GM11168 (cell line): ENCODE results near the gene FBXO38.
"Not testable (repeated sequence)": the region's sequence is repeated elsewhere in the genome, so short reads cannot be mapped to it uniquely, and the experiment has no call there.

Experiments
- in situ Hi-C: fragments of 300-500 bp; cut with MboI; formaldehyde crosslinking; loops from one replicate; pipeline ENCODE4 v1.12.0; 2022; ENCODE audit warnings: low sequenced_read_pairs; ENCODE audit not compliant: unreplicated experiment

Gene FBXO38

GRCh38 chr5:148466236-148466580, 82.5 kb downstream of the FBXO38 start:
- in situ Hi-C loops, result no loop called here

- in situ Hi-C loops, result no loop called here
Observed at GRCh38 chr5:148467958-148468357, 84.2 kb downstream of the FBXO38 start.

DNA sequence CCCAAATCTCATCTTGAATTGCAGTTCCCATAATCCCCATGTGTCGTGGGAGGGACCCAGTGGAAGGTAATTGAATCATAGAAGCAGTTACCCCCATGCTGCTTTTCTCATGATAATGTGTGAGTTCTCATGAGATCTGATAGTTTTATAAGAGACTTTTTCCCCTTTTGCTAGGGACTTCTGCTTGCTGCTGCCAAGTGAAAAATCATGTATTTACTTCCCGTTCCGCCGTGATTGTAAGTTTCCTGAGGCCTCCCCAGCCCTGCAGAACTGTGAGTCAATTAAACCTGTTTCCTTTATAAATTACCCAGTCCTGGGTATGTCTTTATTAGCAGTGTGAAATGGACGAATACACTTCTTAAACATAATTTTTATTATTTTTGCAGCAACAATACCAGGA, 85.0 kb downstream of the FBXO38 start:
- in situ Hi-C loops, result not testable (repeated sequence)

GRCh38 chr5:148469501-148469935, 85.8 kb downstream of the FBXO38 start:
- in situ Hi-C loops, result no loop called here

DNA sequence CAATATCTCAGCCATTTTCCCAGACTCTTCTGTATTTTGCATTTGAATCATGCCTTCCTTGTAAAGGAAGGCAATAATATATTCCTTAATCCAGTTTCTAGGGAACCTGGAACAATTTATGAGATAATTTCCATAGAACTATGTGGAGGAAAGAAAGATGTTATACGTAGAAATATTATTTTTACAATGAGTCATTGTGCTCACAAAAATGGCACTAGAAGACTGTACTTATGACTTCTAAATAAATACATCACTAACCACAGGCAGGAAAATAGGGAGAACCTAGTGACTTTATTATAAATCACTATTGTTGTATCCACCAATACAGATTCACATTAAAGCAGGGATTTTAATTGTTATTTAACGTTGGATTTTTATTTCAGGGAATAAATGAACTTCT, 87.6 kb downstream of the FBXO38 start:
- in situ Hi-C loops, result no loop called here

DNA sequence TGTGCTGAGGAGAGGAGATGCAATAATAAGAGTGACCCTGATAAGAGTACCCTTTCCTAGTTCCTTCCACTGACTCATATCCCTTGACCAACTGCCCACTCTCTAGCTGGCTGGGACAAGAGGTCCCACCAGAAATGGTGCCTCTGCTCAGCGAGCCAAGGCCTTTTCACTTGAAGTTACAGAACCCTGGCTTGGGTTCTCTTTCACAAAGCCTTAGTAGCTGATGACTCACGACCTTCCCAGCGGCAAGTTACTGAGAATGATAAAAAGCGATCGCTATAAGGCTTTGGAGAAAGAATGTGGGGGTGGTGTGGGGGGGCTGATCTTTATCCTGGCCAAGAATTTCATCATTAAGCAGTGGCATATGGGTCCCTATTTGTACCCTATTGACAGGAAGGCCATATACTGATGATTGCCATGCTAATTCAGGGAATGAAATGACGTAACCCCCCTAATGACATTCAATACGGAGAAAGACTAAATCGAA, 90.3 kb downstream of the FBXO38 start:
- in situ Hi-C loops, result no loop called here

DNA sequence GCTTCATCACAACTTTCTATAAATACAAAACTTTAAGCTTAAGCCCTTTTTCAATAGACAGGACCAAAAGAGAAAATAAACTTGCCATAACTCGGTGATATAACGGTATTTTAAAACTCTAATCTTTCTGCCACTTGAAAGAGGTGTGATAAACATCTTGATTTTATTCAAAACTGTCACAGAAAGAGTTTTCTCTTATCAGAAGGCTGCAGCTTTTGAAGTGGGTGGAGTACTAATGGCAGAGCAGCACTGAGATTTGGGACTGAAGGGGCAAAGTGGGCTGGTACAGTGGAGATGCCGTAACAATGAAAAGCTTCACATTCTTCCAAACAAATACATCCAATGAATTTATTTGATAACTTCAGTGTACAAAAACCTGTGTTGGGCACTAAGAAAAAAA, 92.5 kb downstream of the FBXO38 start:
- in situ Hi-C loops, result no loop called here

- in situ Hi-C loops, result no loop called here
Observed at GRCh38 chr5:148477429-148477828, 93.7 kb downstream of the FBXO38 start.

DNA sequence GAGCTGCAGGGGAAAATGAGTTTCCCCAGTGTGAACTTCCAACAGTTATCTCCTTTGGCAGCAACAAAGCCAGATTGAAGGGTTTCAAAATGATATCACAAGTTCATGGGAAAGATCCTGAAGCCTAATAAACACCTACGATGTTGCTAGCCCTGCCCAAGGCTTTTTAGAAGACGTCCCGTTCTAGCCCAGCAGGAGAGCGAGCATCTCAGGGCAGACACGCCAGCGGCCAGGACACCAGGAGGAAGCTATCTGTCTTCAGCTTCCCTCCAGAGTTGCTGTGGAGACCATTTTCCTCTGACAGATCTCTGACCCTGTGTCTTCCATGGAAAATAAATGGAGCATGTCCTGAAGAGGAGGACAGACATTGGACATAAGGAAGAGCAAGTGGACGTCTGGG, 98.4 kb downstream of the FBXO38 start:
- in situ Hi-C loops, result no loop called here

DNA sequence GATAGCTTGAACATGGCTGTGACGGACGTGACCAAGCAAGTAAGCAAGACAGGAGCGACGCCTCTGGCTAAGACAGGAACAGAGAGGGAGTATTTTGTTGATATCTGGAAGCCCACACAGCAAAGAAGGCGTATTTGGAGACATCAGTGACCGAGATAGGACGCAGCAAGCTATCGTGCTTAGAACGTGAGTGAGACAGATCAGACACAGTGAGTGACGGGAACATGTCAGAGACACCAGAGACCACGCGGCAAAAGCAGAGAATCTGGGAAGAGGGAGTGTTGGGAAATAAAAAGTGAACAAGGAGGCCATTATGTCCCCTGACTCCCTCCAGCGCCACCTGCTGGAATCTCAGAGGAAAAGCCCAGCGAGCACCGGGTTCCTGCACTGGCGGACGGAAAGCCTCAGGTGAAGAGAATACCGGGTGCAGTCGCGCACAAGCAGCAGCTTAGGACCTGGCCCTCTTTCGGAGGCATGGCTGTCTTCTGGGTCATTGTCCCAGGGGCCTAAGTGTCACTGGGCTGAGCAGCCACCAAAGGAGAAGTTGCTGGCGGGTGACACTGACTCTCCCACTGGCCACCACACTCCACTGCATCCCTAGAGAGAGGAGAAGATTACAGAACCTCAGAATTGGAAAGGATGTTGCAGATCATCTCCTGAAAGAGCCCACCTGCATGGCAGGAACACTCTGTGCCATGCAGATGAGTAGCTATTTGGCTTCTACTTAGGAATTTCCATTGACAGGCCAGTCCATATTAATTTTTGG, 99.1 kb downstream of the FBXO38 start:
- in situ Hi-C loops, result no loop called here

- in situ Hi-C loops, result no loop called here
Observed at GRCh38 chr5:148483750-148484149, 100.0 kb downstream of the FBXO38 start.

DNA sequence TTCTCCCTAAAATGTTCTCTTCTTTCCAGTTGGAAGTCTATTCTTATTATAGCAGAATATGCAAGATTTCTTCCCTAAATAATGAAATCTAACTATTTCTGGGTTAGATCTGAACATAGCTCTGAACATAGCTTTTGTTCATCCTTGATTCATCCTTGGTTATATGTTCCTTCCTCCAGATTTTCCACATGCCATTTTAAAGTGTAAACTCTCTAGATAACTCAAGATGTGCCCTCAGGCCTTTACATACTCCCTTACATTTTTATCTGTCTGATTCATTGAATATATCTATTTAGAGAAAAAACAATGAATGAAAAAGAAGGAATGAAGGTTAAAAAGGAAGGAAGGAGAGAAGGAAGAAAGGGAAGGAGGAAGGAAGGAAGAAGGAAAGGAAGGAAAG, 100.9 kb downstream of the FBXO38 start:
- in situ Hi-C loops, result no loop called here

DNA sequence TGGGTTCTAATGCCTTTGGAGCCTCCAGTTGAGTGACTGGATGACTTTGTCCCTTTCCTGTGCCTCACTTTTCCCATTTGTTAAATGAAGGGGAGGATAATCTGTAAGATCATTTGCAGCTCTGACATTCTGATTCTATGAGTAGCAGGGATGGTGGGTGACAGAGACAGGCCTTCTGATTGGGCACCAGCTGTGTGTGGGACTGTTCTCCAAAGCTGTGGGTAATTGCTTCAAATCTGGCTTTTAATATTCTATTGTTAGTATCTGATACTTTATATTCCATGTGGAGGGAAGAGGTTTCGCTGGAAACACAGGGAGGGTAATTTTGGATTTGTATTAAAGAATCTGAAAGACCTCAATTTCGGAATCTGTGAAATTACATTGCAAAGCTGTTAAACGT, 102.7 kb downstream of the FBXO38 start:
- in situ Hi-C loops, result no loop called here

- in situ Hi-C loops, result no loop called here
Observed at GRCh38 chr5:148488757-148489156, 105.0 kb downstream of the FBXO38 start.

DNA sequence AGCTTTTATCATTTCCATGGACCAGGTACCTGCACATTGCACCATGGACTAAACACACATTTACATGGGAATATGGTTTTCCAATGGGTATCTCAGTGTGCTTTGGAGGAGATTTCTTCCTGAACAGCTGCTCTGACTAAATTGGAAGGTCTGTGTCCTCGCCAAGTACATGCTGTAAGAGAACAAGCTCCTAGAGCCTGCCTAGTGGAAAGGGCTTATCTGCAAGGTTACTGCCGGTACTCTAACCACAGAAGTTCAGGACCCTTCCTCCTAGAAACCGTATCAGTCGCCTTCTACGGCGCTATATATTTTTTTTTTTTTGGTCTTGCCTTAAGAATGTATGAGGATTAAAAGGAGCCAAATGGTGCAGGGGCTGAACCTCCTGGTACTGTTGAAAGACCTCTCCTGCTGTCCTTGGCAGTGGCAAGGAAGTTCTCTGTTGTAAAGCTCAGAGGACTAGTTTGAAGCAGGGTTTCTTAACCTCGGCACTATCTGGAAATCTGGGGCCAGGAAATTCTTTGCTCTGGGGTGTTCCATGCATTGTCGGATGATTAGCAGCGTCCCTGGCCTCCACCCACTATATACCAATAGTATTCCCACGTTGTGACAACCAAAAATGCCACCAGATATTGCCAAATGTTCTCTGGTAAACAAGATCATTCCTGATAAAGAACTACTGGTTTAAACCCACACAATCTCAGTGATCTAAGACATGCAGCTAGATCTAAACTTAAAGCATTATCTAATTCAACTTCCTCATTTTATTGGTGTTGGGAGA, 107.4 kb downstream of the FBXO38 start:
- in situ Hi-C loops, result no loop called here

DNA sequence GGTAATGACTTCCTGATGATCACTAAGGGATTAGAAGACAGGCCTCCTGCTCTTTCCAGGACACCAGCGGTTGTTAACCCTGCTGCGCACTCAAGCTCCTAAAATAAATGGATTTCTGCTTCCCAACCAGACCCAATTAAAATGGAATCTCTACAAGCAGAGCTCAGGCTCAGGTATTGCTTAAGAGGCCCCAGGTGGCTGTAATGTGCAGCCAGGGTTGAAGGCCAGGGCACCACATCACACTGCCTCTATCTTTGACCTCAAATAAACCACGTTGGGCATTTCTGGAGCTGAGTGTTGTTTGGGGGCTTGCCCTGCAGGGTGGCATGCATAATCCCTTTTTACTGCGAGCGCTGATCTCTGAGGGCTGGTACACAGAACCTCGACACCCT, 108.0 kb downstream of the FBXO38 start:
- in situ Hi-C loops, result no loop called here

DNA sequence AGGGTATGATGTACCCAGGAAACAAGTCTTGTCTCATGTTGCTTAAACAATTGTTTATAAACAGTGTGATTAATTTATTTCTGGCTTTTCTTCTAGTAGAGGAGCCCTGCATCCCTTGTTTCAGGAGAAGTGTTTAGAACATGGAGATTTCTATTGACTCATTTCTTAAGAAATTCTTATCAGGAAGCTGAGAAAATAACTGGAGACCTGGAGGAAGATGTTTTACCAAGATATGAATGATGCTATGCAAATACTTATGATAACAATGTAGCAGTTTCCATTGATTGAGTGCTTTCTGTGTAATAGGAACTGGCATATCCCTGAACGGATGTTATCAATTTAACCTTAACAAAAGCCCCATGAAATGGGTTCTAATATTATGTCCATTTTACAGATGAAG, 108.6 kb downstream of the FBXO38 start:
- in situ Hi-C loops, result no loop called here
